Right lobe of liver (tissue), 4 donors: ENCODE results near the gene TNIK.

Source experiments
- CTCF ChIP-seq, 4 donors: fragments of 200-600 bp in 3 of 4; fragments of 450-650 bp in 1 of 4; IDR thresholded peaks; one replicate each; pipeline versions ENCODE4 v1.5.1 to v1.8.0; 2016 to 2022; ENCODE audit warnings: antibody characterized with exemption in 4 of 4, mild to moderate bottlenecking in 2 of 4
- POLR2A ChIP-seq: fragments of 450-650 bp; IDR thresholded peaks from one replicate; pipeline ENCODE4 v1.6.1; 2017; ENCODE audit warnings: antibody characterized with exemption, mild to moderate bottlenecking
- donor health status: DM: no; HTN: no; CAD: no.
- donor health status: DM: no; HTN: no; CAD: no.
- donor health status: DM: no; HTN: yes; CAD: no.

- TF ChIP-seq POLR2A (no peak), CTCF (IDR thresholded peaks at IDR 0.05) (peak in 3 of 4 donors; percentile 5 to 15 (median 14))
Observed at GRCh38 chr3:171018156-171018935, 441.9 kb downstream of the TNIK start.
